Heart left ventricle (tissue), 16 donors: Measurements from ENCODE around the gene CDK5. TPM values are rescaled to one million over a fixed set of nuclear protein-coding genes. Genes with fewer than 3 reads are reported as not detected.

Source experiments
- ATAC-seq, 4 donors: fragments of 200-7000 bp; cut with Tn5 transposase; one replicate each; pipeline ENCODE4 v1.9.1; 2020 to 2022; ENCODE audit warnings: moderate library complexity in 4 of 4, mild to moderate bottlenecking in 3 of 4, moderate number of reproducible peaks in 1 of 4
- DNase-seq, 5 donors: peaks; one replicate each; pipeline ENCODE4 v3.0.0-alpha.2; 2020
- H3K27ac ChIP-seq, 12 donors: fragments of 200-600 bp; sonication (generic) in 4 of 12; one replicate each; pipeline versions ENCODE4 v1.5.0 to v1.8.0; 2016 to 2022; ENCODE audit warnings: mild to moderate bottlenecking in 2 of 12
- H3K27me3 ChIP-seq, 9 donors: fragments of 200-600 bp; sonication (generic) in 2 of 9; one replicate each; pipeline versions ENCODE4 v1.5.1 to v1.8.0; 2016 to 2022; ENCODE audit warnings: mild to moderate bottlenecking in 3 of 9
- H3K36me3 ChIP-seq, 9 donors: fragments of 200-600 bp; sonication (generic) in 2 of 9; one replicate each; pipeline versions ENCODE4 v1.5.0 to v1.8.0; 2018 to 2022; ENCODE audit warnings: mild to moderate bottlenecking in 2 of 9
- H3K4me1 ChIP-seq, 12 donors: fragments of 200-600 bp; sonication (generic) in 4 of 12; one replicate each; pipeline versions ENCODE4 v1.5.0 to v1.8.0; 2016 to 2022; ENCODE audit warnings: mild to moderate bottlenecking in 3 of 12
- H3K4me3 ChIP-seq, 12 donors: fragments of 200-600 bp; sonication (generic) in 4 of 12; one replicate each; pipeline versions ENCODE4 v1.5.0 to v1.8.0; 2017 to 2022; ENCODE audit warnings: mild to moderate bottlenecking in 9 of 12, moderate library complexity in 4 of 12
- H3K9me3 ChIP-seq, 12 donors: fragments of 200-600 bp; sonication (generic) in 4 of 12; one replicate each; pipeline versions ENCODE4 v1.5.0 to v1.8.0; 2016 to 2022; ENCODE audit warnings: mild to moderate bottlenecking in 1 of 12
- POLR2A ChIP-seq, 2 donors: fragments of 450-650 bp; IDR thresholded peaks; one replicate each; pipeline ENCODE4 v1.6.1; 2017; ENCODE audit warnings: antibody characterized with exemption in 2 of 2, mild to moderate bottlenecking in 2 of 2, moderate library complexity in 2 of 2
- WGBS, 4 donors: extraction: QIAGEN DNeasy Blood & Tissue Kit in 2 of 4; methylation state at CpG; one replicate each; pipeline versions ENCODE4 v1.1.5 to v1.1.7; 2013 to 2018; 5-methylcytosine and 5-hydroxymethylcytosine counted together
- intact Hi-C, 10 donors: fragments of 100-400 bp; cut with DNase I; formaldehyde crosslinking; loops; one replicate each; pipeline versions ENCODE4 v1.11.1 to v1.14.2; 2022
- polyA plus RNA-seq, 2 donors: library from polyadenylated mRNA; stranded (reverse); fragments of 200-250 nt; gene quantifications; one replicate each; pipeline ENCODE4 v1.2.3, GENCODE V29; 2013
- total RNA-seq, 9 donors: library from RNA; depleted of rRNA in 2 of 9; stranded (reverse); fragments of >200 nt in 2 of 9; fragmentation: NEBNext Ultra II Directional in 3 of 9; extraction: Animal tissue kit (Norgen Biotek cat#: 25700) in 3 of 9; gene quantifications; one replicate each; pipeline versions ENCODE4 v1.1.0 to v1.2.4, GENCODE V29; 2016 to 2023
- TF ChIP-seq, protein P1 (sequence below), 12 donors: fragments of 200-600 bp; sonication (generic) in 4 of 12; IDR thresholded peaks; one replicate each; pipeline versions ENCODE4 v1.5.0 to v1.8.0; 2018 to 2022; ENCODE audit warnings: antibody characterized with exemption in 12 of 12, mild to moderate bottlenecking in 5 of 12
- donor health status: ischemic (EF 13 %, LVEDD 7.1; RV severe dilation, severe dysfunction).
- donor health status: healthy with polysubstance abuse.
- donor health status: DM: no; HTN: yes; CAD: no.
- donor health status: DM: no; HTN: no; CAD: no.
- donor health status: ischemic (EF 25% LVEDD 6.9; RV normal size, moderate dysfunction).
- donor health status: ischemic (EF 25% LVEDD 5.7; RV mildly dilated, moderate dysfunction).
- donor health status: healthy.
- donor health status: DM: yes; HTN: yes; CAD: no.
- donor health status: ischemic (EF 35%, LVEDD 5.7; RV mildly dilated, moderate dysfunction).
- donor health status: nonischemic (EF 11% LVEDD 7.7; RV severe dilation, severe dysfunction).
- donor health status: DM: yes; HTN: yes; CAD: no.
- donor health status: PGD.
- donor health status: ischemic (EF 29% LVEDD 5.4; RV normal size, mild dysfunction).
- donor health status: nonischemic (EF 23%, LVEDD 6.1; RV moderate dilation, normal function).

Gene CDK5
- total and polyA plus RNA-seq, 11 donors: 5.6 to 13.7 (median 7.6) TPM

DNA sequence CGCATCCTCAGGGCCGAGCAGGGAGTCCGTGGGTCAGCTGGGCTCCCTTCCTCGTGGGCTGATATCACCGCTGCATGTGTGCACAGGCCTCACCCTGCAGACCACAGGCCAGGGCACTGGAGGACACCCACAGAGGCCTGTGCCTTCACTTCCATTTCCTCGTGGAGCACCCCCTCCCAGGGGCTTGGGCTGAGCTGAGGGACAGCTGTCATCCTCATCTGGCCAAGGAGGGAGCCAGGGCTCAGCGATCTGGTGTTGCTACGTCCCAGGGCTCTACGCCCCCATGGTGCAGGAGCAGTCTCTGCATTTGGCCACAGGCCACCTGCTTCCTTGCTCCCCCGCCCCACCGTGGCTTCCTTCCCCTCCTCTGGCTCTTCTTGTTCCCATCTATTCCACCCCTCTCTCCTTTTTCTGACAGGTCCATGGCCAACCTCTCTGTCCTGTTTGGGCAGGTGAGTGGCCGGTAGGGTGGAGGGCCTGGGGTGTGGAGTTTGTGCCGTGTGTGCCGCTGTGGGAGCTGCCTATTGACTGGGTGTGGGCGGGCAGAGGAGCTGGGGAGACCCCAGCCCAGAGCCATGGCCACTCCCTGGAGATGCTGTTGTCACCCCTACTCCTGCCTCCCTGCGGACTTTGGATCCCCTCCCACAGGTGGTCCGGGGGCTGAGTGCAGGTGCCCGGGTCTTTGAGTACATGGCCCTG lies 17.7 kb downstream of the CDK5 start:
- Histone ChIP-seq H3K4me1 (peaks cover 7 to 29% (median 18%) of the 10 kb centered on the region in 12 donors), H3K4me3 (no peak overlapping the region), H3K27ac (peak overlapping the region in 5 of 12 donors; percentile 38 to 62 (median 50)), H3K27me3 (no peaks in the 10 kb centered on the region), H3K9me3 (no peaks in the 10 kb centered on the region), H3K36me3 (peaks cover 0 to 55% (median 40%) of the 10 kb centered on the region in 9 donors)
- no peak for DNase-seq
- TF ChIP-seq, protein P1, sequence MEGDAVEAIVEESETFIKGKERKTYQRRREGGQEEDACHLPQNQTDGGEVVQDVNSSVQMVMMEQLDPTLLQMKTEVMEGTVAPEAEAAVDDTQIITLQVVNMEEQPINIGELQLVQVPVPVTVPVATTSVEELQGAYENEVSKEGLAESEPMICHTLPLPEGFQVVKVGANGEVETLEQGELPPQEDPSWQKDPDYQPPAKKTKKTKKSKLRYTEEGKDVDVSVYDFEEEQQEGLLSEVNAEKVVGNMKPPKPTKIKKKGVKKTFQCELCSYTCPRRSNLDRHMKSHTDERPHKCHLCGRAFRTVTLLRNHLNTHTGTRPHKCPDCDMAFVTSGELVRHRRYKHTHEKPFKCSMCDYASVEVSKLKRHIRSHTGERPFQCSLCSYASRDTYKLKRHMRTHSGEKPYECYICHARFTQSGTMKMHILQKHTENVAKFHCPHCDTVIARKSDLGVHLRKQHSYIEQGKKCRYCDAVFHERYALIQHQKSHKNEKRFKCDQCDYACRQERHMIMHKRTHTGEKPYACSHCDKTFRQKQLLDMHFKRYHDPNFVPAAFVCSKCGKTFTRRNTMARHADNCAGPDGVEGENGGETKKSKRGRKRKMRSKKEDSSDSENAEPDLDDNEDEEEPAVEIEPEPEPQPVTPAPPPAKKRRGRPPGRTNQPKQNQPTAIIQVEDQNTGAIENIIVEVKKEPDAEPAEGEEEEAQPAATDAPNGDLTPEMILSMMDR (IDR thresholded peaks at IDR 0.05): no peak
- no peak for TF ChIP-seq POLR2A (IDR thresholded peaks at IDR 0.05)
- 44 to 69% (median 63%) methylated on average over 13 to 18 of the region's 18 CpGs for WGBS, 4 donors
- intact Hi-C loops: no loop called here
- ATAC-seq: peak in 2 of 4 donors; percentile 4 to 16

DNA sequence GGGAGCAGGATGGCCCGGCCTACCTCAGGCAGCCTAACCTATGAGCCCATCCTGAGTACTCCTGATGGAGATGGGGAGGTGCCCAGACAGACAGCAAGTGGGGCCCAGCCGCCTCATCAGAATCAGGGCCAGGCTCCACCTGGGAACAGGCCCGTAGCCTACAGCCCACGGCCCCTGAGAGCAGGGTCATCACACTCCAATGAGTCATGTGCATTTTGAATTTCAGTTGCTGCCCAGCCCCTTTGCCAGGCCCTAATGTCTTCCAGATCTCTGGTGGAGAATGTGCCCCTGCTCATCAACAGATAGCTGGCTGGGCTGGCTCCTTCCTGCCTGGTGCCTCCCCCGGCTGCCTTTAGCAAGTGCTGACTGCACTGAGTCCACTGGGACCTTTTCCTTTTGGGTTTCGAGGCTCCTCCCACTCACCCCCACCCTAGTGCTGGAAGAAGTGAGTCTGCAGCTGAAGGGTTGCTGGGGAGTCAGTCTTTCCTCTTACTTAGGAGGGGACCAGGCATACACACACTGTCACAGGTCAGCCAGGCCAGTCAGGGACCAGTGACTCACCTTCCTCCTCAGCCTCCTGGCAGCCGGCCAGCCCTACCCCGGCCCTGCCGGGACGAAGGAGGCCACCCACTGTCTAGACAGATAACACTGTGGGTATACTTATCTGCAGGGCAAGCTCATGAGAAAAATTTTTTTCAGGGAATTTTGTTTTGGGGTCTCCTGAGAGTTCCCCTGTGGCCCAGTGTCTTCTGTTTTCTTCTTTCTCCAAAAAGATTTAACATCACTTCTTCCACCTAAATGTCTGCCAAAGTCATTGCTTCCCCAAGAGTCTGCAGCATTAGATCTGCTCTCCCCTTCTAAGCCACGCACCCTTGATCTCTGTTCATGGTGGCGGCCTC lies 18.5 kb downstream of the CDK5 start:
- peaks cover 7 to 35% (median 21%) of the 10 kb centered on the region in 12 donors for H3K4me1 ChIP-seq
- peak overlapping the region in 11 of 12 donors; percentile 5 to 70 (median 41) for H3K27ac ChIP-seq
- no peaks in the 10 kb centered on the region for H3K9me3 ChIP-seq
- peaks cover 0 to 54% (median 42%) of the 10 kb centered on the region in 9 donors for H3K36me3 ChIP-seq
- H3K27me3 ChIP-seq: no peaks in the 10 kb centered on the region
- peak in 1 of 2 donors; percentile 33 for TF ChIP-seq POLR2A (IDR thresholded peaks at IDR 0.05)
- TF ChIP-seq, protein P1 (IDR thresholded peaks at IDR 0.05): no peak
- intact Hi-C loops: no loop called here
- ATAC-seq: peak; percentile 65 to 85 (median 74)
- 37 to 47% (median 44%) methylated on average over 10 to 12 of the region's 12 CpGs for WGBS, 4 donors
- H3K4me3 ChIP-seq: no peak overlapping the region
- peak; percentile 59 to 90 (median 69) for DNase-seq

DNA sequence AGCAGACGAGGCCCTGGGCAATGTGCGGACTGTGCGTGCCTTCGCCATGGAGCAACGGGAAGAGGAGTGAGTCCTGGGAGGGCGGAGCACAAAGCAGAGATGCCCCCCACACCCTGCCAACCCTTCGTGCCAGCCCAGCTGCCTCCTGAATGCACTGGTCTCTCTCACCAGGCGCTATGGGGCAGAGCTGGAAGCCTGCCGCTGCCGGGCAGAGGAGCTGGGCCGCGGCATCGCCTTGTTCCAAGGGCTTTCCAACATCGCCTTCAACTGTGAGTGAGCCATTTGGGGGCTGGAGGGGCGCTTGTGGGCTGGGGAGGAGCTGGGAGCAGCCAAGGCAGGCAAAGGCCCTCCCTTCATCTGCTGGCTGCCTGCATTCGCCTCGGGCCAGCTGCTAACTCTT lies 21.8 kb downstream of the CDK5 start:
- TF ChIP-seq POLR2A (IDR thresholded peaks at IDR 0.05): no peak
- TF ChIP-seq, protein P1 (IDR thresholded peaks at IDR 0.05): no peak
- intact Hi-C loops: loop anchor here in 1 of 10 donors (2.0 kb wide), 1 partner anchor 21 kb away; the partner anchor contains the start of gene CDK5
- ATAC-seq: no peak
- 85 to 94% (median 88%) methylated on average over 6 to 17 of the region's 17 CpGs for WGBS, 4 donors
- no peaks in the 10 kb centered on the region for H3K9me3 ChIP-seq
- peaks cover 0 to 52% (median 38%) of the 10 kb centered on the region in 9 donors for H3K36me3 ChIP-seq
- no peaks in the 10 kb centered on the region for H3K27me3 ChIP-seq
- no peak for DNase-seq
- peak overlapping the region in 2 of 12 donors; percentile 1 to 7 for H3K27ac ChIP-seq
- H3K4me1 ChIP-seq: peaks cover 7 to 37% (median 21%) of the 10 kb centered on the region in 12 donors
- H3K4me3 ChIP-seq: peak overlapping the region in 2 of 12 donors; percentile 7 to 11
